SU-DHL-6 (cell line): ENCODE results near the gene USB1.

Source experiments
- EZH2phosphoT487 ChIP-seq: fragments of 200-600 bp; sonication (generic), shearing (Covaris generic); conservative IDR thresholded peaks from 2 replicates; pipeline ENCODE4 v1.6.1; 2018; ENCODE audit warnings: mild to moderate bottlenecking, antibody characterized with exemption, low read length, moderate library complexity, mixed read lengths
- TF ChIP-seq, protein P1 (sequence below): fragments of 200-600 bp; sonication (generic); IDR thresholded peaks from one replicate; pipeline ENCODE4 v1.5.1; 2017; ENCODE audit warnings: antibody characterized with exemption, mild to moderate bottlenecking, low read length, moderate library complexity; ENCODE audit not compliant: insufficient read depth, poor library complexity, severe bottlenecking

DNA sequence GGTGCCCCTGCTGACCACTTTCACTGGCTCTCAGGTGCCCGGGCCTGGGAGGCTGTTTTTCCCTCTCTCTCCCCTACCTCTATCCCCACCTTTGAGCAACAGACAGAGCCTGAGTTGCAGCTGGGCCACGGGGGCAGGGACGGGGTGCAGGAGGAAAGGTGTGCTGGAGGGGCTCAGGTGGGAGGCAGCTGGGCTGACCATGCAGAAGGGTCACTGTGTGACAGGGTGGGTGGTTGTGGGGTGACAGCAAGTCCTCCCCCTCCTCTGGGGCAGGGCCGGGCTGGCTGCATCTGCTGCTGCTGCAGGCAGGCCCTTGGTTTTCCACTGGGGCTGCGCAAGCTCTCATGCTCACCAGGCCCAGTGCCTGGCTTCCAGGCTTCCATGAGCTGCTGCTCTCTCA, 7.3 kb upstream of the USB1 start:
- TF ChIP-seq, protein P1, sequence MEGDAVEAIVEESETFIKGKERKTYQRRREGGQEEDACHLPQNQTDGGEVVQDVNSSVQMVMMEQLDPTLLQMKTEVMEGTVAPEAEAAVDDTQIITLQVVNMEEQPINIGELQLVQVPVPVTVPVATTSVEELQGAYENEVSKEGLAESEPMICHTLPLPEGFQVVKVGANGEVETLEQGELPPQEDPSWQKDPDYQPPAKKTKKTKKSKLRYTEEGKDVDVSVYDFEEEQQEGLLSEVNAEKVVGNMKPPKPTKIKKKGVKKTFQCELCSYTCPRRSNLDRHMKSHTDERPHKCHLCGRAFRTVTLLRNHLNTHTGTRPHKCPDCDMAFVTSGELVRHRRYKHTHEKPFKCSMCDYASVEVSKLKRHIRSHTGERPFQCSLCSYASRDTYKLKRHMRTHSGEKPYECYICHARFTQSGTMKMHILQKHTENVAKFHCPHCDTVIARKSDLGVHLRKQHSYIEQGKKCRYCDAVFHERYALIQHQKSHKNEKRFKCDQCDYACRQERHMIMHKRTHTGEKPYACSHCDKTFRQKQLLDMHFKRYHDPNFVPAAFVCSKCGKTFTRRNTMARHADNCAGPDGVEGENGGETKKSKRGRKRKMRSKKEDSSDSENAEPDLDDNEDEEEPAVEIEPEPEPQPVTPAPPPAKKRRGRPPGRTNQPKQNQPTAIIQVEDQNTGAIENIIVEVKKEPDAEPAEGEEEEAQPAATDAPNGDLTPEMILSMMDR: no peak
- no peak for TF ChIP-seq EZH2phosphoT487
